GM18519 (cell line): ENCODE results near the gene EHF.

Experiments
- ATAC-seq: cut with Tn5 transposase; IDR thresholded peaks from one replicate; pipeline ENCODE4 v1.9.1; 2021; ENCODE audit warnings: mild to moderate bottlenecking, moderate library complexity; ENCODE audit not compliant: unreplicated experiment, low FRiP score

Gene EHF

DNA sequence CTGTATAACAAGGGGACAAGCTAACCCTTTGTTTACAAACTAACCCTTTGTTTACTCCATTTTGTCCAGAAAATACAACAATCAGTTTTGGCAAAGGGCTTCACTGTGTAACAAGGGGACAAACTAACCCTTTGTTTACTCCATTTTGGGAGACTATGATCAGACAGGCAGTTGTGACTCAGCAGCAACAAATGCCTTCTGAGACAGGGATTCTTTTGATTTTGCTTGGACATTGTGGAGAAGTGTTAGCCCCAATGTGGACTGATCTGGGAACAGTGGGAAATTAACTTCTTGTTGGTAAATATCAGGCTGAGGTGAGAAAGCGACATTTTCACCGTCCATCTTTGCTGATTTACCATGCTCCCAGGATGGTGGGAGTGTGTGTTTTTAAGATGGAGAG is 983 bp downstream of the EHF start:
- no peak for ATAC-seq

GRCh38 chr11:34623463-34623862 is 2.6 kb downstream of the EHF start:
- no peak for ATAC-seq

- ATAC-seq, result no peak
Measured at GRCh38 chr11:34624069-34624468, 3.2 kb downstream of the EHF start.

DNA sequence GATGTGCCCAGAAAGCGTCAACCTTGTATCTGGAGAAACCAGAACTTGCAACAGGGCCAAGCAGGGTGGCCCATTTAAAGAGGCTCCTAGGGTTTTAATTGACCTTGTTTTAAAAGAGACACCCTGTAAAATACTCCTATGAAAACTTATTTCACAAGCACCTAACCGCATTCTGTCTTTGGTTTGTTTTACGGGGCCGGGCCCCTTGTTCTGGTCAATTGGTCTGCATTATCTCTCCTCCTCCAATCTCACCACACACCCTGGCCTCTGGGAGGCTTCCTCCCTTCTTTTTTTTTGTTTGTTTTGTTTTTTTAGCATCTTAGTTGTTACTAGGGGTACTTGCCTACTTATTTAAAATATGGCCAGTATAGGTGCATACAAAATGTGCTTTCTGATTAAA is 4.7 kb downstream of the EHF start:
- no peak for ATAC-seq

DNA sequence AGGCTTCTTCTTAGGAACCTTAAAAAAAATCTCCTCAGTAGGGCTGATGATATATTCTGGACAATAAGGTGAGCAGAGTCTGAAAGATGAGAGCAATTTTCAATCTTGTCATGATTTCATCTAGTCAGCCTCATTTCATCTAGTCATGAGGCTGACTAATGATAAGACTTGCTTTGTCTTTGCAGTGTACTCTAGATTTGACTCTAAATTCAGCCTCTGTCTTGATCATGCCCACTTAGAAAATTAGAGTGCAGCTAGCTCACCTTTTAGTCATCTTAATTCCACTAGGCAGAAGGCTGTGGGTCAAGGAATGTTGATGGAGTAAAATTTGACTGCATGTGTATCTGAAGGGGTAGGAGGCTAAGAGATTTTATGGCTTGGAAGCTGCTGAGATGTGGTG is 5.5 kb downstream of the EHF start:
- ATAC-seq, result no peak

GRCh38 chr11:34627197-34627596 is 6.3 kb downstream of the EHF start:
- no peak for ATAC-seq

DNA sequence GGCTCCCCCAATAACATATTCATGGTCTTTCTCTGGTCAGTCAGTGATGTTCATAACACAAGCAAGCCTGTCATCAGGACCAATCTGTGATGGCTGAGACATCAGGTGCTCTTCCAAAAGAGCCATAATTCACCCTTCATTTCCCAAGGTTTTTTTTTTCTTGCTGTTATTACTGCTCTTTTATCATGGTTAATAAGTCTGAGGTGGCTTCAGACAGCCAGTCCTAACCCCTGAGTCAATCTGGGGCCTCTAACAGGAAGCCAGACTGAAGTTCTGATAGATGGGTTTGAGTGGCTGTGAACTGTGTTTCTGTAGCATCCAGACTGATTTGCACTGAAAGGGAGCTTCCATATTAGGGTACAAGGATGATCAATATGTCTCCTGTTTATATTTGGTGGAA is 8.8 kb downstream of the EHF start:
- no peak for ATAC-seq

DNA sequence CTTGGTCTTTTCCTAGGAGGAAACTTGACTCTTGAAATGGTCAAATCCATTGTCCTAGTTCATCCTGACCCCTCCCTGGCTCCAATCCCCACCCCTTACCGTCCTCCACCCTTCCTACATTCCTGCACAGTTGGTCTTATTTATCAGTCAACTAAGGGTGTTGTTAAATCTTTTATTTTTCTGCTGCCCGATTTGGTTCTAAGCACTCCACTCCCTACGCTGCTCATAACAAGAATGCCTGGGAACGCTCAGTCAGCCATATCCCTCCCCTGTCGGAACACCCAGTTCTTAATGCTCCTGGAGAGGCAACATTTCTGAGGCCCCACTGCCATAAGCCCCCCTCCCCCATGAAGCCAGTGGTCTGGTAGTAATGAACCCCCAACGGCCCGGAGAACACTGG is 9.7 kb downstream of the EHF start:
- no peak for ATAC-seq

GRCh38 chr11:34631297-34631696 is 10.4 kb downstream of the EHF start:
- no peak for ATAC-seq

GRCh38 chr11:34631737-34632104 is 10.8 kb downstream of the EHF start:
- no peak for ATAC-seq

GRCh38 chr11:34632105-34632791 is 11.4 kb downstream of the EHF start:
- ATAC-seq, result no peak

GRCh38 chr11:34633640-34633989 is 12.7 kb downstream of the EHF start:
- ATAC-seq, result no peak

DNA sequence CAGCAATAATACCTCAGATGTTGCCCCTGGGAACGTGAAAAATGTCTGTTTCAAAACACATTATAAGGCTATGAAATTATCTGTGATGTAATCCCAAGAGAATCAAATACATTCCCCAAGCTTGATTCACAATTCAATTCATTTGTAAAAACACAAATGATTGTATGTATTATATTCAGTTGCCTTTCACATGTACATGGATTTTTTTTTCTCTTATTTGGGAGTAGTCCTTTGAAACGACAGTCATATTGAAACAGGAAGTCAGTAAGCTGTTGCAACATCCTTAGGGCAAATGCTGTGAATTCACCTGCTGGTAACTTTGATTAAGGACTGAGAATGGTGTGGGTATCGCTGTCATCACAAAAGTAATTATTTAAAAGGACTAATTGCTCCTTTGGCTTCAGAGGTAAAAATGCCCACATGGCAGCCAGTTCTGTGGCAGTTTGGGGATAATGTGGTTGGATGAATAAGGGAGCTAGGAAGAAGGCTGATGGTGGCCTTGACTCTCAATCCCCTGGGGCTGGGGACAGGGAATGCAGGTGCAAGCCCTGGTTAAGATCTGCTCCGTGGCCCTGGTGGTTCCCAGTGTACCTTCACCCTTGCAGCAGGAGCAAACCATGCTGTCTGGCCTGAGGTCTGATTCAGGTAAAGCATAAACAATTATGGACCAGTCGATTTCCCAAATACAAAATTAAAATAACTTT is 13.2 kb downstream of the EHF start:
- ATAC-seq, result peak; percentile 83

DNA sequence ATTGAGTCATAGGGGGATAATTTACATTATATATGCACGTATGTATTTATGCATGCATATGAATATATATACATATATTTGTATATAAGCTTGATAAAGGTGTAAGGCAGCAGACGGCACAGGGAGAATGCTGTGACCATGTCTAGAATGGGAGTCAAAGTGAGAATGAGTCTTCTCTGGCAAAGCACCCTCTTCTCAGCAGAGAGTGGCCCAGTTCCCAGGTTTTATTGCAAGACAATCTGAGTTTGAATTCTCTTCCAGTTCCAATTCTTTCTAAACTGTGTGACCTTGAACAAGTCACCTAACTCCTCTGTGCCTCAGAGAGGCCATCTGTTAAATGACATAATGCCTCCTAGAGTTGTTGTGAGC is 13.8 kb downstream of the EHF start:
- ATAC-seq, result no peak

DNA sequence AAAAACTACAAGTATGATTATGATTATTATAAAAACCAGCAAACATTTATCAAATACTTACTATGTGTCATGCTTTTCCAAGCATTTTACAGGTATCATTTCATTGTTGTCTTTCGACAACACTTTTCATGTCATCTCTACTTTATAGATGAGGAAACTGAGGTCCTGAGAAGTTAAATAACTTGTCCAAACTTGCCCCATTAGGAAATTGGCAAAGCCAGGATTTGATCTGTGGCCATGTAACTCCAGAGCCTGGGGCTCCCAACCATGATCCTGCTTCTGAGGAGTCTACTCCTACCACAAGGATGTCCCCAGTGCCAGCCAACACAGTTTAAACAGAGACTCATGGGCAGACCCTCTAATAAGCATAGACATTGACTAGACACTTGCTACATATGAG is 15.2 kb downstream of the EHF start:
- no peak for ATAC-seq

GRCh38 chr11:34637303-34637702 is 16.4 kb downstream of the EHF start:
- ATAC-seq, result no peak

DNA sequence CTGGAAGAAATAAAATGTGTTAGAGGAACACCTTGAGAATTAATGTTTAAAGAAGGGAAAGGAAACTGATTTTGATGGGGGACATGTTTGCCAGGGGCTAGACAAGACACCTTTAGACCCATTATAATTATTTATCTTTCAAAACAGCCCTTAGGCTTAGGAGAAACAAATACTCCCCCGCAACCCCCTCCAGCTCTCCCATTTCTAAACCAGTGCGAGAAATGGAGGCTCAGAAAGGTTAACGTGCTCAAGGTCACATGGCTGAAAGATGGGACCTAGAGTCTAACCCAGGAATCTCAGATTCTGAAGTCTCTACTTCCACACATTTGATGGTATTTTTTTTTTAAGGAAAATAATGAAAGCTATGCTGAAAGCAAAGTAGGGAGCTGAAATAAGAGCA is 18.0 kb downstream of the EHF start:
- no peak for ATAC-seq

DNA sequence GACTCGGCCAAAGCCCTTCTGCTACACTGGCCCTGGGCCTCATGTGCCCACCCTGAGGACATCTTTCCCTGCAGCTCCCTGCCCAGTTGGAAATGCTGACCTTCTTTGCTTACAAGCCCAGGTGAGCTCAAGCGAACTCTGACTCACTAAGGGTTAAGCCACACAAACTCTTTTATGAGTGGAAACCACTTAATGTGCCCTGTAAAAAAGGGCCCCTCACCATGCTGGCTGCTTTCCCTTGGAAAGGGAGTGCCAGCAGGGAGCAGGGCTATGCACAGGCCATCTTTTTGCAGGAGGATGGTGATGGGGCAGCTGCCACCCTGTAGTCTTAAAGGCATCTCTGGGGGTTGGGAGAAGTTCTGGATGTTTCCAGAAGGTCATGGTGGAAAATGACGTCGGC is 18.7 kb downstream of the EHF start:
- no peak for ATAC-seq

GRCh38 chr11:34640050-34640923 is 19.4 kb downstream of the EHF start:
- no peak for ATAC-seq

- ATAC-seq, result no peak
Measured at GRCh38 chr11:34640924-34641275, 20.0 kb downstream of the EHF start.

- no peak for ATAC-seq
Measured at GRCh38 chr11:34641456-34641855, 20.6 kb downstream of the EHF start.
